Spleen (tissue), 11 donors: ENCODE measurements around the gene ROCK1. TPM values are rescaled to one million over a fixed set of nuclear protein-coding genes. Genes with fewer than 3 reads are reported as not detected.

Experiments used
- DNase-seq: peaks from one replicate; pipeline ENCODE4 v3.0.0-alpha.2; 2020
- H3K27ac ChIP-seq, 8 donors: fragments of 200-600 bp; sonication (generic) in 7 of 8; 1 replicate in 4 of 8; 2 replicates in 4 of 8; pipeline versions ENCODE4 v1.5.0 to v1.8.0; 2016 to 2021; ENCODE audit warnings: inconsistent platforms in 4 of 8, mild to moderate bottlenecking in 4 of 8, moderate library complexity in 1 of 8
- H3K27me3 ChIP-seq, 7 donors: fragments of 200-600 bp; sonication (generic) in 6 of 7; replicated peaks in 1 of 7; 1 replicate in 4 of 7; 2 replicates in 3 of 7; pipeline versions ENCODE4 v1.5.0 to v1.8.0; 2016 to 2021; ENCODE audit warnings: inconsistent platforms in 3 of 7, mild to moderate bottlenecking in 1 of 7
- H3K36me3 ChIP-seq, 6 donors: fragments of 200-600 bp; sonication (generic) in 5 of 6; 1 replicate in 4 of 6; 2 replicates in 2 of 6; pipeline versions ENCODE4 v1.5.0 to v1.8.0; 2016 to 2021; ENCODE audit warnings: inconsistent platforms in 2 of 6
- H3K4me1 ChIP-seq, 6 donors: fragments of 200-600 bp; sonication (generic) in 5 of 6; 1 replicate in 3 of 6; 2 replicates in 3 of 6; pipeline versions ENCODE4 v1.5.0 to v1.8.0; 2016 to 2021; ENCODE audit warnings: inconsistent platforms in 3 of 6
- H3K4me3 ChIP-seq, 8 donors: fragments of 200-600 bp; sonication (generic) in 7 of 8; 1 replicate in 4 of 8; 2 replicates in 4 of 8; pipeline versions ENCODE4 v1.5.0 to v1.8.0; 2016 to 2021; ENCODE audit warnings: inconsistent platforms in 4 of 8, mild to moderate bottlenecking in 4 of 8, moderate library complexity in 2 of 8
- H3K9me3 ChIP-seq, 8 donors: fragments of 200-600 bp; sonication (generic) in 7 of 8; 1 replicate in 4 of 8; 2 replicates in 4 of 8; pipeline versions ENCODE4 v1.5.0 to v1.8.0; 2016 to 2021; ENCODE audit warnings: inconsistent platforms in 4 of 8
- POLR2A ChIP-seq, 3 donors: fragments of 450-650 bp; IDR thresholded peaks; one replicate each; pipeline ENCODE4 v1.5.1; 2017; ENCODE audit warnings: antibody characterized with exemption in 3 of 3, mild to moderate bottlenecking in 1 of 3
- POLR2AphosphoS5 ChIP-seq, 3 donors: sonication (generic); formaldehyde crosslinking; IDR thresholded peaks; one replicate each; pipeline ENCODE4 v1.5.1; 2017; ENCODE audit warnings: antibody characterized with exemption in 3 of 3
- WGBS, 5 donors: extraction: QIAGEN DNeasy Blood & Tissue Kit in 3 of 5; methylation state at CpG; one replicate each; pipeline versions ENCODE4 v1.1.5 to v1.1.7; 2013 to 2018; 5-methylcytosine and 5-hydroxymethylcytosine counted together
- intact Hi-C: fragments of 100-400 bp; cut with DNase I; formaldehyde crosslinking; loops from one replicate; pipeline ENCODE4 v1.15.0; 2023; ENCODE audit warnings: low total_unique reads
- polyA plus RNA-seq, 3 donors: library from polyadenylated mRNA; stranded (reverse); fragments of 200-250 nt; gene quantifications; one replicate each; pipeline ENCODE4 v1.2.1, GENCODE V29; 2013
- total RNA-seq, 7 donors: library from RNA; depleted of rRNA in 3 of 7; stranded (reverse); fragments of >200 nt in 3 of 7; fragmentation: NEBNext Ultra II Directional in 4 of 7; extraction: Animal tissue kit (Norgen Biotek cat#: 25700) in 4 of 7; gene quantifications; one replicate each; pipeline versions ENCODE4 v1.1.0 to v1.2.1, GENCODE V29; 2016 to 2021
- TF ChIP-seq, protein P1 (sequence below), 11 experiments: fragments of 200-600 bp in 7 of 11; fragments of 450-650 bp in 4 of 11; sonication (generic) in 4 of 11; IDR thresholded peaks in 8 of 11; conservative IDR thresholded peaks in 3 of 11; 1 replicate in 7 of 11; 2 replicates in 4 of 11; pipeline versions ENCODE4 v1.4.0 to v1.8.0; 2016 to 2021; ENCODE audit warnings: antibody characterized with exemption in 11 of 11, inconsistent platforms in 4 of 11, mild to moderate bottlenecking in 1 of 11
- donor health status: healthy with polysubstance abuse.
- donor health status: DM: no; HTN: no; CAD: no; lungs with moderate emphysema.
- donor health status: DM: no; HTN: no; CAD: no.
- donor health status: Bipolar disorder and iron deficiency.
- donor health status: healthy.
- donor health status: DM: no; HTN: no; CAD: no.
- donor health status: DM: yes; HTN: yes; CAD: no.

ROCK1 gene
- total and polyA plus RNA-seq, 10 donors = 8.9 to 111 (median 77.3) TPM

DNA sequence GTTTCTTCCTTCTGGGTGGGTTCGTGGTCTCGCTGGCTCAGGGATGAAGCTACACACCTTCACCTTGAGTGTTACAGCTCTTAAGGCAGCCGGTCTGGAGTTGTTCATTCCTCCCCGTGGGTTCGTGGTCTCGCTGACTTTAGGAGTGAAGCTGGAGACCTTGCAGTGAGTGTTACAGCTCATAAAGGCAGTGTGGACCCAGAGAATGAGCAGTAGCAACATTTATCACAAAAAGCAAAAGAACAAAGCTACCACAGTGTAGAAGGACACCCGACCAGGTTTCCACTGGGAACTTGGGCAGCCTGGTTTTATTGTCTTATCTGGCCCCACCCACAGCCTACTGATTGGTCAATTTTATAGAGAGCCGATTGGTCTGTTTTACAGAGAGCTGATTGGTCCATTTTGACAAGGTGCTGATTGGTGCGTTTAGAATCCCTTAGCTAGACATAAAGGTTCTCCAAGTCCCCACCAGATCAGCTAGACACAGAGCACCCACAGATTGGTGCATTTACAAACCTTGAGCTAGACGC lies 20.1 kb upstream of the ROCK1 start:
- H3K4me1 ChIP-seq = peaks cover 0 to 7% (median 0%) of the 10 kb centered on the region in 6 donors
- no peaks in the 10 kb centered on the region for H3K36me3 ChIP-seq
- intact Hi-C loops = no loop called here
- no peaks in the 10 kb centered on the region for H3K27me3 ChIP-seq
- DNase-seq = no peak
- TF ChIP-seq, protein P1, sequence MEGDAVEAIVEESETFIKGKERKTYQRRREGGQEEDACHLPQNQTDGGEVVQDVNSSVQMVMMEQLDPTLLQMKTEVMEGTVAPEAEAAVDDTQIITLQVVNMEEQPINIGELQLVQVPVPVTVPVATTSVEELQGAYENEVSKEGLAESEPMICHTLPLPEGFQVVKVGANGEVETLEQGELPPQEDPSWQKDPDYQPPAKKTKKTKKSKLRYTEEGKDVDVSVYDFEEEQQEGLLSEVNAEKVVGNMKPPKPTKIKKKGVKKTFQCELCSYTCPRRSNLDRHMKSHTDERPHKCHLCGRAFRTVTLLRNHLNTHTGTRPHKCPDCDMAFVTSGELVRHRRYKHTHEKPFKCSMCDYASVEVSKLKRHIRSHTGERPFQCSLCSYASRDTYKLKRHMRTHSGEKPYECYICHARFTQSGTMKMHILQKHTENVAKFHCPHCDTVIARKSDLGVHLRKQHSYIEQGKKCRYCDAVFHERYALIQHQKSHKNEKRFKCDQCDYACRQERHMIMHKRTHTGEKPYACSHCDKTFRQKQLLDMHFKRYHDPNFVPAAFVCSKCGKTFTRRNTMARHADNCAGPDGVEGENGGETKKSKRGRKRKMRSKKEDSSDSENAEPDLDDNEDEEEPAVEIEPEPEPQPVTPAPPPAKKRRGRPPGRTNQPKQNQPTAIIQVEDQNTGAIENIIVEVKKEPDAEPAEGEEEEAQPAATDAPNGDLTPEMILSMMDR (IDR thresholded peaks at IDR 0.05 in 8 of 11, conservative IDR thresholded peaks at IDR 0.05 in 3 of 11) = no peak
- TF ChIP-seq POLR2A (IDR thresholded peaks at IDR 0.05) (no peak), POLR2AphosphoS5 (IDR thresholded peaks at IDR 0.05) (no peak)
- H3K27ac ChIP-seq = no peak overlapping the region
- no peak overlapping the region for H3K4me3 ChIP-seq
- no peaks in the 10 kb centered on the region for H3K9me3 ChIP-seq
- 91 to 96% (median 96%) methylated on average over 10 of the region's 10 CpGs for WGBS, 5 donors

GRCh38 chr18:21129566-21130216 lies 18.1 kb upstream of the ROCK1 start:
- Histone ChIP-seq H3K27ac (no peak overlapping the region), H3K36me3 (no peaks in the 10 kb centered on the region), H3K4me3 (no peak overlapping the region), H3K4me1 (peaks cover 0 to 1% (median 0%) of the 10 kb centered on the region in 6 donors), H3K9me3 (no peaks in the 10 kb centered on the region), H3K27me3 (no peaks in the 10 kb centered on the region)
- TF ChIP-seq POLR2AphosphoS5 (IDR thresholded peaks at IDR 0.05) (no peak), POLR2A (IDR thresholded peaks at IDR 0.05) (no peak)
- TF ChIP-seq, protein P1 (IDR thresholded peaks at IDR 0.05 in 8 of 11, conservative IDR thresholded peaks at IDR 0.05 in 3 of 11) = no peak
- DNase-seq = no peak
- intact Hi-C loops = no loop called here
- 56 to 71% (median 68%) methylated on average over 4 of the region's 4 CpGs for WGBS, 5 donors

DNA sequence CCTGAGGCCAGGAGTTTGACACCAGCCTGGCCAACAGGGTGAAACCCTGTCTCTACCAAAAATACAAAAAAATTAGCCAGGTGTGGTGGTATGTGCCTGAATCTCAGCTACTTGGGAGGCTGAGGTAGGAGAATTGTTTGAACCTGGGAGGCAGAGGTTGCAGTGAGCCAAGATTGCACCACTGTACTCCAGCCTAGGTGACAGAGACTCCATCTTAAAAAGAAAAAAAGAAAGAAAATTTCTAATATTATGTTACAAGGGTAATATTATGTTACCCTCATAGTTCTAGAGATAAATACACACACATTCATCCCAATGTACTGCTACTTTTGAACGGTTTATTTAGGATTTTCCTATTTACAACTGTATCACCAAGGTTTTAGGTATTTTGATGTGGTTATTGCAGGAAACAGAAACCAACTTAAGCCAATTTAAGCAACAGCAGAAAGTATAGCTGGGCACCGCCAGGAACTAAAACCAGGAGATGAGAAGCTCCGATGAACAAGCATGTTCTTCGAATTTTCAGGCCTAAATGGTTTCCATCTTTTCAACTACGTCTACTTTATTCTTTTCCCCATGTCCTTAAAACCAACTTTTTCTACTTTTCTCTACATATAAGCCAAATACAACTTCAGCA lies 11.8 kb upstream of the ROCK1 start:
- 40 to 59% (median 54%) methylated on average over 5 of the region's 5 CpGs for WGBS, 5 donors
- no peak overlapping the region for H3K27ac ChIP-seq
- no peak for DNase-seq
- H3K4me1 ChIP-seq = peaks cover 0 to 5% (median 0%) of the 10 kb centered on the region in 6 donors
- TF ChIP-seq POLR2AphosphoS5 (IDR thresholded peaks at IDR 0.05) (no peak), POLR2A (IDR thresholded peaks at IDR 0.05) (no peak)
- TF ChIP-seq, protein P1 (IDR thresholded peaks at IDR 0.05 in 8 of 11, conservative IDR thresholded peaks at IDR 0.05 in 3 of 11) = no peak
- H3K4me3 ChIP-seq = no peak overlapping the region
- intact Hi-C loops = no loop called here
- H3K36me3 ChIP-seq = no peaks in the 10 kb centered on the region
- H3K27me3 ChIP-seq = no peaks in the 10 kb centered on the region
- H3K9me3 ChIP-seq = no peaks in the 10 kb centered on the region

GRCh38 chr18:21118806-21119205 lies 7.2 kb upstream of the ROCK1 start:
- TF ChIP-seq POLR2A (IDR thresholded peaks at IDR 0.05) = no peak
- no peak for TF ChIP-seq POLR2AphosphoS5 (IDR thresholded peaks at IDR 0.05)
- TF ChIP-seq, protein P1 (IDR thresholded peaks at IDR 0.05 in 8 of 11, conservative IDR thresholded peaks at IDR 0.05 in 3 of 11) = no peak

More at GRCh38 chr18:21118806-21119205, 7.2 kb upstream of the ROCK1 start:
- DNase-seq = no peak
- no peaks in the 10 kb centered on the region for H3K36me3 ChIP-seq
- no peak overlapping the region for H3K4me3 ChIP-seq
- no peaks in the 10 kb centered on the region for H3K9me3 ChIP-seq
- no peaks in the 10 kb centered on the region for H3K27me3 ChIP-seq
- H3K4me1 ChIP-seq = peaks cover 0 to 27% (median 4%) of the 10 kb centered on the region in 6 donors
- peak overlapping the region in 2 of 8 donors; percentile 83 to 87 for H3K27ac ChIP-seq
- intact Hi-C loops = no loop called here
